GM21528 (cell line): ENCODE results near the gene DACH1.
"Not testable (repeated sequence)": the region's sequence is repeated elsewhere in the genome, so short reads cannot be mapped to it uniquely, and the experiment has no call there.

Experiments
- ATAC-seq: cut with Tn5 transposase; IDR thresholded peaks from one replicate; pipeline ENCODE4 v1.9.1; 2021; ENCODE audit warnings: mild to moderate bottlenecking, moderate library complexity; ENCODE audit not compliant: unreplicated experiment, low FRiP score

Gene DACH1

DNA sequence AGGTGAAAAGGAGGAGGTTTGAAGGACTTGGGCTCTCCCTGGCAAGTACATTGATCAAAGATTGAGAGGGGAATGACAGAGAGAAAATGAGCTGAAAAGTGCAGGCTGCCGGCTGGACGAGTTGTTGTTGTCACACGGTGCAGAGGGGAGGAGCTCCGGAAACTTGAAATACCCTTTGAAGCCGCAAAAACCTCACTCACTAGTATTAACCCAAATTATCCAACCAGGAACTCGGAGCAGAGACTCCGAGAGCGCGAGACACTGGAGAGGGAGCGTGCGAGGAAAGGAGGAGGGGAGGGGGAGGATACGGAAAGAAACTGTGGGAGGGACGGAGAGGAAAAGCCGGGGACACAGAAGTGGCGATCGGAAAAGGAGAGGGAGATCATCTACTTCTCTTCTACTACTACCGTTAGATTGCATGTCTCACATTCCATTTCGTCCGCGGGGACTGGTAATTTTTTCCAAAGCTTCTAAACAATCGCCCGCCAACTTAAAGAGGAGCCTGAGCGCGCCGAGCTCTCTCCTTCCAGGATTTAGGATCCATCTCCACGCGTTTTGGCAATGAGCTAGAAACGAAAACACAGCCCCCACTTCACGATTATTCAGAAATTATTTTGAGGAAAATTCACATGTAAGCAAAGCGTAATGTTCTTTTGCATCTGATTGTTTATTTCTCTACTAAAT lies at the start of gene DACH1:
DACH1 (minus strand) TSS at position 74 of the 684 bp plus-strand sequence.
- peak; percentile 59 for ATAC-seq

DNA sequence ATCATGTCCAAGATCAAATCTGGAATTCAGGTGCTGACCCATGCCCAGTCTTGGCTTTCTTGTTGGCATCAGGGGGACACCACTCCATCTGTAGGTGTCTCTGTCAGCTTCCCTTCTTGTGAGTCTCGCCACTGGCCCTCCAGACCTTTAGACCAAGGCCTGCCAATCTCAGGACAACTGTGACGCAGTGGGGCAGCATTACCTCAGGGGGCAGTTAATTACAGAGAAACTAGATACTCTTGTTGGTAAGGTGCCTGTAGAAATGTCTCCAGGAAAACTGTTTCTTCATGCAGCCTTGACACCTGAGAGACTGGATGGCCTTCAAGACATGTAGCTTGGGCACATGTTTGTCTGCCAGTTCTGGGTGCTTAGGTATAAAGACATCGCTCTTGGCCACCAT lies 46.7 kb upstream of the DACH1 start:
- no peak for ATAC-seq

DNA sequence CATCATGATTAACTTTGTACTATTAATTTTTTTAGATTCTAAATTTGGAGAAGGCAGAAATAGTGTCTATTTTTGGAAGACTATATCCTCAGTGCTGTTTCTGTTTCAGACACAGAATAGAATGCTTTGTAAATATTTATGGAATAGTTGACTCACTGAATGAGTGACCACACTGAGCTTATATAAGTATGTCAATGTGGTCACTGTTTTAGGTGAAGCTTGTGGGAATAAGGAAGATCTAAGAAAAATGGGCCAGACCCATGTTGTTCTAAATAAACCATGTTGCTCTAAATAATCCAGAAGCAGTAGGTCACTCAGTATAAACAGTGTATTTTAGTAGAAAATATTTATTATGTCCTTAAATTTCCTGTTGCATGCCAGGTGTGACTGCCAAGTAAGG lies 45.5 kb upstream of the DACH1 start:
- no peak for ATAC-seq

DNA sequence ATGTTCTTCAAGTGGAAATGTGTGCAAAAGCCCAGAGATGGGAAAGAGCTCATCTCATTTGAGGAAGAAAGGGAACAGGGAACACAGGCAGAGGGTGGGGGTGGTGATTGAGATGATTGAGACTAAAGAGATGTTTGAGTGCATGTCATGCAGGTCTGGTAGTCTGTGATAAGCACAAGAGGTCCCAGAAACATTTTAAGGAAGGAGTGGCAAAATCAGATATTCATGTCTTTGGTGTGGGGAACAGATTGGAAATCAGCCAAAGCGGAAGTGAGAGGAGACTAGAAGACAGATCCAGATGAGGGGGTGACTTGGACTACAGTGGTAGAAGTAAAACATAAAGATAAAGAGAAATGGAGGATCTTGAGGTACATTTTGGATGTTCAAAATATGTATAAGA lies 39.4 kb upstream of the DACH1 start:
- ATAC-seq: no peak

DNA sequence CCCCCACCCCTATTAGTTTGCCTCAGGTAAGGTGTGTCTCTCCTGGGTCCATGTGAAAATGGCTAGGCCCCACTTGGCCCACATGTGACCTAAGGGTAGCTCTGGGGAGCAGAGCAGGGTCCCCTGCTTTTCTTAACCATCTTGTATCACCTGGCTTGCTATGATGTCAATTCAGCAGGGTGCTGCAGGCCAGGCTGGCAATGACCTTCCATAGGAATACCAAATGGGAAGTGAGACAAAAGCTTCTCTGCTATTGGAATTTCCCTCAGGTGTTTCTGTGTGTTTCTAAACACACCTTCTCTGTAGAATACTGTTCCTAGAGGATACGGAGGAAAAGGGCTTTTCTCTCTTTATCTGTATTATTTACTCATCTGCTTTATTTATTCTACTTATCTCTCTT lies 35.7 kb upstream of the DACH1 start:
- no peak for ATAC-seq

DNA sequence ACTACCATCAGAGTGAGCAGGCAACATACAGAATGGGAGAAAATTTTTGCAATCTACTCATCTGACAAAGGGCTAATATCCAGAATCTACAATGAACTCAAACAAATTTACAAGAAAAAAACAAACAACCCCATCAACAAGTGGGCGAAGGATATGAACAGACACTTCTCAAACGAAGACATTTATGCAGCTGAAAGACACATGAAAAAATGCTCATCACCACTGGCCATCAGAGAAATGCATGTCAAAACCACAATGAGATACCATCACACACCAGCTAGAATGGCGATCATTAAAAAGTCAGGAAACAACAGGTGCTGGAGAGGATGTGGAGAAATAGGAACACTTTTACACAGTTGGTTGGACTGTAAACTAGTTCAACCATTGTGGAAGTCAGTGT lies 26.5 kb upstream of the DACH1 start:
- not testable (repeated sequence) for ATAC-seq

DNA sequence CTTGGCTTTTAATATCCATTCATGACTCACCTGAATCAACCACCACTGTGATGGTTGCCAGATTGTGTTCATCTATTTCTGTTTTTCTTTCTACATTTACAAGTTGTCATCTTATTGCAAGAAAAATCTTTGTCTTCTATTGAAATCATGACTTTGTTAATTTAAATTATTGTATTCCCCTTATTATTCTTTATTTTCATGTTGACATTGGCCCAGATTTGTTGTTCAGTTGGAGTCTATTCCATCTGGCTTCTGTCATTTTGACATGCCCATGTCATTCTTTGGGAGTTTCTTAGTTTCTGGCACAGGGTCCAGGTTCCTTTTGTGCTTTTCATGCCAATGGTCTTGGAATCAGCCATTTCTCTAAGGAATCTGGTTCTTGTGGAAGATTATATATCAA lies 19.9 kb upstream of the DACH1 start:
- ATAC-seq: no peak

DNA sequence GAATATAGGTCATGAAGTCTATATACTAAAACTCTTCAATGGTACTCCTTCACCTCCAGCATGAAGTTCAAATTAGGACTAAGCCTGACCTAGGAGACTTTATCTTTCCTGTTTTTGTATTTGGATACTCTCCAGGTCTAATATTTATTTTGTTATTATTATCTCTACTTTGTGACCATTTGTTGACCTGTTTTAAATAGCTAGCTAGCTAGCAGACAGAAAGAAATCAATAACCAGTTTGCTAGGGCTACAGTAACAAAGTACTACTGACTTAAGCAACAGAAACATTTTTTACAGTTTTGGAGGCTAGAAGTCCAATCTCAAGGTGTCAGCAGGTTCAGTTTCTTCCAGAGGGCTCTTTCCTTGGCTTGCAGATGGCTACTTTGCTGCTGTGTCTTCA lies 15.1 kb upstream of the DACH1 start:
- no peak for ATAC-seq

DNA sequence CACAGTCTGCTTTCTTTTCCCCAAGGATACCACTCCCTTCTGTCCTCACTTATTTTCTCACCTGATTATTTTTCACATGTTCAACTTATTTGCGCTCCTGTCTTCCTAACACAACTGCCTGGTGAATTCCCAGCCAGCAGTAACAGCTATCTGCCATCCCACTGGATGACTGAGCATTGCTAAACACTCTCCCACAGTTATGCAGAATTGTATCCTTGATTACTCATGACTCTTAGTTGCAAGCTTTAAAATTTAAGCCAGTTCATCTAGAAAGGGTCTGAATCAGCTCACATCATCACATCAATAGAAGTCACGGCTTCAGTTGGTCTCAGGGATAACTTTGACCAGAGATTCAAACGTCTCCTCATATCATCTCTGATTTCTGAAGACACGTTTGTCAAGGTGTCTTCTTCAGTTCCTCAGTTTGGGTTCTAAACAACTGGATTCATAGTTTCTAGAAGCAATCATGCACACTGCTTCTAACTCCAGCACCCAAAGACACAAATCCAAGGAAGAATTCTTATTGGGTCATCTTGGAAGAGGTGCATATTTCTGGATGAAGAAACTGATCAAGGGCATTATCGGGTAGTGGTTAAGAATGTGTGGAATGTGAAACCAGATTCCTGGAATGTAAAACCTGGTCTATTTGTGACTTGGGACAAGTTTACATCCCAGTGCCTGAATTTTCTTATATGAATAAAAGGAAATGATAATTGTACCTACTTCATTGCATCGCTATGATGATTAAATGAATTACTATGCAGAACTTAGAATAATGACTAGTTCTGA lies 13.9 kb upstream of the DACH1 start:
- no peak for ATAC-seq

DNA sequence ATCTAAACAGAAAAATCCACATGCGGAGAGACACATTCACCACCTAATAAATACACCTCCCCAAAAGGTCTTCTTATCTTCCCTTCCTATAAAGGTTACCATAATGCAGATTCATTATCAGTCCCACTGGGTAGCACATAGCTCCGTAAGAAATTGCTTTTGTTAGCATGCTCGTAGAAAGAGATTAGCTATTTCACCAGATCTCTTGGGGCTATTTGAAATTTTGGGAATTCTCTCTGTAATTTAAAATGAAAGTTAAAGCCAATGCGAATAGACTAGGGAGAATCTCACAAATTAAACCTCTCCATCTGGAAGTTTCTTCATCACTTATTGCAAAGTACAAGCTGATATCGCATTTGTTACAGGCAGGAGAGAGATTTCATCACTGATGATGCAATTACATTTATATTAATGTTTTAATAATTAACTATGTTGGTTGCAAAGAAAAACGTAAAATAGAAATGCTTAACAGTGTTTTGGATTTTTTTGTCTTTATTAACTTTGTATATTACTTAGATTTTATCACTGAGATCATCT lies 12.9 kb upstream of the DACH1 start:
- no peak for ATAC-seq

DNA sequence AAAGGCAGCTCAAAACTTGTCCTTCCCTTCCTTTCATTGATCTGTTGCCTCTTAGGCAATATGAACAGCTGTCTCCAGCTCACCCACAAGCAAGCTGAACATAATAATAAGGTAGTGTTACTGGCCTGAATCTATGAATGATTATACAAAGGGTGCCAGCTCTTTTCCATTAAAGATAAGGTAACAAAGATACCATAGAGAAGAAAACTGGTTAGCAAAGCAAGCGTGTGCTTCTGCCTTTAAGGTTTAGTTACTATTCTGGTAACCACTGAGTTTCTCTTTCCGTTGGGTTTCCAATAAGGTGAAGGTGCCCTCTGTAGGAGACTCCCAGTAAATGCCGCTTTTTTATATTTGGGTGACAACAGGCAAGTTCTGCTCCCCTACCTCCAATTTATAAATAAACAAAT lies 12.1 kb upstream of the DACH1 start:
- peak; percentile 94 for ATAC-seq

DNA sequence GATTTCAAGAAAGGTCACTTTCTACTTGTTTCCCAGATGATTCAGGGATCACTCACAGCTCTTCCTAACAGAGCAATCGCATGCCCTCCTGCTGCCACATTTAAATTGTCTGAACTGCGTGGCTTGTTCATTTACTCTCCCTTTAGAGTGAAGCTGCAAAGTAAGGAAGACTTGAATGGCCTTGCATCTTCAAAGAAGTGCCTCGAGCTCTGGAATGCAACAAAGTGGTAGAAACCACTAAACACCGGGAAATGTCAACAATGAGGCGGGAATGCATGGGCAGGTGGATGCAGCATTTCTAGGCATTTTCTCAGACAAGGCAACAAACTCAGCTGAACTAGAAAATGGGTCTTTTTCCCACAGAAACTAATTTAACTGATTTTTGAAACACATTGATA lies 10.3 kb upstream of the DACH1 start:
- ATAC-seq: no peak

DNA sequence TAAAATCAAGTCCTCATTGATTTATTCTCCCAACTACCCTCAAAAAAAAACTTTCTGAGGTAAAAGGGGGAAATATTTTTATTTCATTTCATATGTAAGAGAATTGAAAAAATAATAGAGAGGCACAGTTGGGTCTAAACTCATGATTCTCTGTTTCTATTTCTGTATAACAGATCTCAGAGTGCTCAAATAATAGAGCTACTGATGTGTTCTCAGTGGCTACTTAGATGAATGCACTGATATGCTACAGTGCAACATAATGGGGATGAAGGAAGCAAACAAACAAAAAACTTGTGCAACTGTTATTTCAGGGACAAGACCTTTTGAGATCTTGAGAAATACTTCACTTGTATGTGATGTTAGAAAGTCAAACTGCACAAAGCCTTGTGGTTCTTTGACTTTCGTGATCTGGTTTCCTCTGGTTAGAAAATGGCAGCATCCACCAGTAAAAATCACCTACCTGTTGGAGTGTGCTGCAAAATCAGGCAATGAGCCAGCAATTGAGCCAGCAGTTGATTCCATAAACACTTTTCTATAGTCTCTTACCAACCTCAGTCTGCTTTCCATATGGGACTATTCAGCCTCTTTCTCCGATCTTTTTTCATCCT lies 9.7 kb upstream of the DACH1 start:
- no peak for ATAC-seq

DNA sequence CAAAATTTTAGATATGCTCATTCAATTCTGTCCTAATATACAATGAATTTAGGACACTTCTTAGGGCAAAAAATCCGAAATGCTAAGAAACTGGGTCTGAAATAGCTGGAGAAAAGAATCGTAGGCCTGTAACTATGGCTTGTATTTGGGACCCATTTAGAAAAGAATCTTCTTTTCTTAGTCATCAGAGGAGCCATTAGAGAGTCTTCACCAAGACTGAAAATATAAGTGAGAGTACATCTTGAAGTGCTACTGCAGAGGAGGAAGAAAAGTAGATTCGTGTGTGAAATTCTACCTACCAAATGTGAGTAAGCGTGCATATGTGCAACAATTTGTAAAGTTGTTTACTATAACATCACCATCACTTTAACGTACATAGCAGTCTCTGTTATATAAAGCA lies 8.8 kb upstream of the DACH1 start:
- no peak for ATAC-seq

DNA sequence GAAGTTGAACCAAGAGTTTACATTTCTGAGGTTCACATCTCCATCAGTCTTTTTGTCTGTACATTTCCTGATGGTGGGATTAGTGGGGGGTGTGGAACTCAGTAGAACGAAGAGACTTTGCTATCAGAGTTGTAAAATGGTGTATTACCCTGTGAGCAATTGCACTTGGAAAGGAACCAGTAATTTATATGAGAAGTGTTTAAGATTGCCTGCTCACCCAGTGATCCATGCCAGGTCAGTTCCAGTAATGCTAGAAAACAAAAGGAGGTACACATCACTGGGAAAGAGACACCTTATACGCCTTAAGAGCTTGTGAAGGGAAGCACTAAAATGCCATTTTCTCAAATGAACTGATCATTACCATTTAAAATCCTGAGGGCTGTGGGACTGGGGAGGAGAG lies 7.5 kb upstream of the DACH1 start:
- no peak for ATAC-seq

DNA sequence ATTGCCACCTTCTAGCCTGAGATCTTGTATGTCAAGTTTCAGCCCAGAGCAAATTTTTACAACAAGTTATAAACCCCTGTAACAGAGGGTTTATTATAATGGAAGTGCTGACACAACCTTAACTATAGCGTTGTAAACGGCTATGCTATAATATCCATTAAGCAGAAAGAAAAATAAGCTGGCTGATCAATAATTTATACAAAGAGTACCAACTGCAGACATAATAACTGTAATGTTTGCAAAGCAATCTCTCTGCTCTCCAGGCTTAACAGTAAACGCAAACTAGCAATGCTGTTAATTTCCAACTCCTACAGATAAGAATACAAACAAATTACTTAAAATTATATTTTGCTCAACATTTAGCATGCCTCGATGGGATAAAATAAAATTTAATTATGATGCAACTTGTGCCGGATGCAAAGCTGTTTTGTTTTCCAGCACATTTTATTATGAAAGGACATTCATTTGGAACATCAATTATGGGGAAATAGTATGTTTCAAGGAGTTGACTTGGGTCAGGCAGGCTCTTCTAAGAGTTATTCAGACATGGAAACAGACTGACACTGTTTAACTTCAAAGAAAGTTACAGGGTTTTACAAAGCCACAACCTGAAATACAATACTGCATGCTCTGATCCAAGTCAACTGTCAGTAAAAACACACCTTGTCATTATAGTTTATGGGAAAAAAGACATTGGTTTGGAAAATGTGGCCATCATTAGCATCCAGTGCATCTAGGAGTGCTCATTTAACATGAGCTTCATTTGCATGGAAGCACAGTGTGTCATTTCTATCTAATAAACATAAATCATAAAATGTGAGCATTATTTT lies 6.6 kb upstream of the DACH1 start:
- no peak for ATAC-seq

DNA sequence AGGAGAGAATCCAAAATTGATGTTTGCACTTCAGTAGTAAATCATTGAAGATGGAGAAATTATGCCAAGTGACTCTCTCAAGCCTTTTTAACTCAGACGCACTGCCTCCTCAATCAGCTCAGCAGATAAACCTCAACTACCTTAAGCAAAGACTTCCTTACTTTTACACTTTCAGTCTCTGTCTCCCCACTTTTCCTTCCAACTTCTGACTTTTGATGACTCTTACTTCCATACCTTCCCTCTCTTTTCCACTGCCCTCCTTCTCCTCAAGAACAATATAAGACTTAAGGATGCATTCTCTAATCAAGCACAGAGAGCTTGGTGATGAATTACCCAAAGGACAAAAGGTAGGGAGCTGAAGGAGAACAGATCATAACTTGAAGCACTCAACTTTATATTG lies 4.8 kb upstream of the DACH1 start:
- ATAC-seq: no peak

DNA sequence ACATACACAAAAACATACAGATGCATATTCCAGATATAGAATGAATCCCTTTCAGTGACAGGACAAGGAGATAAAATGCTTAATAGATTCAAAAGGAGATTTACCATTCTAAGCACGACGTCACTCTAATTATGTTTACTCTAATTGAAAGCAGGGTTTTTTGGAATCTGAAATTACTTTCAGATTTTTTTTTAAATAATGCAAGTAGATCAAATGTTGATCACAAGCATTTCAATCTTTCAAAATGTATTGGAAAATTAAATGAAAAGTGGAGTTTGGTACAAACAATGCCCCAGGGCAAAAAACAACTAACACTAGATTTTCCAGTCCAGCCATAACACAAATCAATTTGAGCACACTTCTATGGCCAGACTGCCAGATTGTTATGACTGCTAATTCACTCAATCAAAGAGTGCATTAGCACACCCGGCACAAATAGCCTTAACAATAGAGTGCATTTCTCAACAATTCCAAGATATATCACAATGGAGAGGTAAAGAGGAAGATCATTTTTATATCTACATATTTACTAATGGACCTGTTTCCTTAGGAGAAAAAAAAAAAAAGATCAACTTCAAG lies 4.3 kb upstream of the DACH1 start:
- ATAC-seq: no peak

DNA sequence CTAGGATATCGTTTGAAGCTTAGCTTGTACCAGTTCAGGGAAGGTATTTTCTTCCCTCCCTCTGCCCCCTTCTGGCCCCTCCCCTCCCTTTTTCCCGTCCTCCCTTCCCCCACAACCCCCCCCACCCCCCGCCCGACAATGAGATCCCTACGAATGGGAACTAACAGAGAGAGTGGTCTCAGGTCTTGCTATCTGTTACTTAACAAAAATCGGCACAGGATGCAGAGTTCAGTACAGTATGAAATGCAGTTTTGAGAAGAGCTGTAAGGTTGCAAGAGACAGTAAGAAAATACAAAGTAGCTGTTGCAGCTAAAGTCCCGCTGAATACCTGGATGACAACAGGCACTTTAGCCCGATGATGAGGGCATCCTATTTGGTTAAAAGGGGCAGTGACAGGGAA lies 3.1 kb upstream of the DACH1 start:
- ATAC-seq: no peak

DNA sequence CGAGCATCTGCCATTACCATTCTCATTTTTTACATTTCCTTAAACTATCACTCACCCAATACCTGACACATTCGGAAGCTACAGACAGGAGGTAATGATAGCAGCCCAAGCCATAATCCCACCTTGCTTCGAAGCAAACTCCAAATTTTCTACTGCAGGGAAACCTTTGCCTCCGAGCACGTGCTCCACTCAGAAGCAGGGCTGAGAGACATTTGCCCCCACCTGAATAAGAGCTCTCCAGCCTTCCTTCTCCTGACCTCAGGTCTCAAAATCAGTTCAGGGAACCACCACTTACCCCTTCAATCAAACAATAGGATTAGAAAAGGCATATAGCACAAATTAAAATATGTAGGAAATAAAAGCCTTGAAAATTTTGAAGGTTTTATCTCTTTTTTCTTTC lies 2.3 kb upstream of the DACH1 start:
- no peak for ATAC-seq
